B cell (primary cell): ENCODE data around the gene BMERB1. TPM values are rescaled to one million over a fixed set of nuclear protein-coding genes. Genes with fewer than 3 reads are reported as not detected.
"Not testable (repeated sequence)": the region's sequence is repeated elsewhere in the genome, so short reads cannot be mapped to it uniquely, and the experiment has no call there.

ENCODE experiments used
- ATAC-seq: fragments of 200-7000 bp; cut with Tn5 transposase; one replicate; pipeline ENCODE4 v1.10.0; 2021; ENCODE audit warnings: low read depth, mild to moderate bottlenecking, moderate number of reproducible peaks, moderate library complexity
- CTCF ChIA-PET: fragments of 350-600 bp; sonication (Branson Sonifier 250); formaldehyde crosslinking; loops from one replicate; lab custom pipeline; 2021; ENCODE audit warnings: antibody characterized with exemption, inconsistent platforms; lab: Charles Lee
- POLR2A ChIA-PET: fragments of 350-600 bp; sonication (Branson Sonifier 250); formaldehyde crosslinking; loops from one replicate; lab custom pipeline; 2021; ENCODE audit warnings: antibody characterized with exemption; lab: Charles Lee
- DNase-seq: peaks from one replicate; pipeline ENCODE4 v3.0.0; 2013
- H2AFZ ChIP-seq: 2 replicates; pipeline ENCODE4 v1.6.1; 2012; ENCODE audit warnings: mild to moderate bottlenecking, low read depth, low read length; ENCODE audit not compliant: insufficient read depth, poor library complexity, severe bottlenecking
- H3K27ac ChIP-seq, 2 donors: 1 replicate in 1 of 2; 2 replicates in 1 of 2; pipeline ENCODE4 v1.5.1; 2012 to 2013; ENCODE audit warnings: low read length in 2 of 2, mild to moderate bottlenecking in 2 of 2, moderate library complexity in 1 of 2
- H3K27me3 ChIP-seq, 4 experiments: fragments of 200-600 bp in 1 of 4; sonication (generic) in 1 of 4; replicated peaks in 1 of 4; 1 replicate in 2 of 4; 2 replicates in 2 of 4; pipeline versions ENCODE4 v1.6.1 to v1.7.0; 2013 to 2016; ENCODE audit warnings: low read length in 3 of 4, mild to moderate bottlenecking in 2 of 4, mixed read lengths in 1 of 4, moderate library complexity in 1 of 4; ENCODE audit not compliant: insufficient read depth in 4 of 4, control insufficient read depth in 3 of 4; ENCODE audit errors: control extremely low read depth in 1 of 4
- H3K36me3 ChIP-seq, 2 experiments: replicated peaks in 1 of 2; 1 replicate in 1 of 2; 2 replicates in 1 of 2; pipeline versions ENCODE4 v1.6.1 to v1.7.1; 2013; ENCODE audit warnings: low read length in 1 of 2; ENCODE audit not compliant: insufficient read depth in 2 of 2, control insufficient read depth in 1 of 2; ENCODE audit errors: control extremely low read depth in 1 of 2, extremely low read depth in 1 of 2
- H3K4me1 ChIP-seq, 2 donors: fragments of 200-600 bp in 1 of 2; sonication (generic) in 1 of 2; 1 replicate in 1 of 2; 2 replicates in 1 of 2; pipeline versions ENCODE4 v1.5.1 to v1.6.1; 2013 to 2017; ENCODE audit warnings: low read length in 2 of 2; ENCODE audit not compliant: control insufficient read depth in 2 of 2, insufficient read depth in 2 of 2
- H3K4me2 ChIP-seq: replicated peaks from 2 replicates; pipeline ENCODE3; 2012; ENCODE audit warnings: mild to moderate bottlenecking, low read depth, low read length; ENCODE audit not compliant: poor library complexity, severe bottlenecking
- H3K4me3 ChIP-seq, 5 experiments: fragments of 200-600 bp in 1 of 5; sonication (generic) in 1 of 5; 1 replicate in 3 of 5; 2 replicates in 2 of 5; pipeline versions ENCODE4 v1.5.1 to v1.7.0; 2011 to 2016; ENCODE audit warnings: low read length in 4 of 5, mild to moderate bottlenecking in 4 of 5, low read depth in 2 of 5, control low read depth in 1 of 5, moderate library complexity in 1 of 5; ENCODE audit not compliant: insufficient read depth in 1 of 5; ENCODE audit errors: control extremely low read depth in 1 of 5, extremely low read depth in 1 of 5
- H3K79me2 ChIP-seq: fragments of 200-600 bp; sonication (generic); one replicate; pipeline ENCODE4 v1.6.0; 2016; ENCODE audit warnings: low read length; ENCODE audit not compliant: control insufficient read depth, insufficient read depth
- H3K9ac ChIP-seq: fragments of 200-600 bp; sonication (generic); 2 replicates; pipeline ENCODE4 v1.6.1; 2017; ENCODE audit warnings: mild to moderate bottlenecking, low read length, moderate library complexity
- H3K9me3 ChIP-seq, 3 donors: one replicate each; pipeline versions ENCODE4 v1.6.1 to v1.7.1; 2013; ENCODE audit warnings: low read length in 2 of 3; ENCODE audit not compliant: control insufficient read depth in 2 of 3, insufficient read depth in 1 of 3; ENCODE audit errors: control extremely low read depth in 1 of 3
- H4K20me1 ChIP-seq: 2 replicates; pipeline ENCODE4 v1.6.0; 2012; ENCODE audit warnings: mild to moderate bottlenecking, low read length; ENCODE audit not compliant: insufficient read depth, control insufficient read depth, poor library complexity, severe bottlenecking
- H3K27ac Mint-ChIP-seq: one replicate; pipeline ENCODE4 v1.8.0; 2021; ENCODE audit warnings: mixed read lengths
- H3K27me3 Mint-ChIP-seq: one replicate; pipeline ENCODE4 v1.8.0; 2021; ENCODE audit warnings: mixed read lengths
- H3K4me1 Mint-ChIP-seq: one replicate; pipeline ENCODE4 v1.8.0; 2021; ENCODE audit warnings: mixed read lengths
- H3K4me3 Mint-ChIP-seq: one replicate; pipeline ENCODE4 v1.8.0; 2021; ENCODE audit warnings: mixed read lengths
- H3K9me3 Mint-ChIP-seq: one replicate; pipeline ENCODE4 v1.8.0; 2022; ENCODE audit warnings: mixed read lengths; ENCODE audit not compliant: insufficient read depth
- EZH2 ChIP-seq: IDR thresholded peaks from 2 replicates; pipeline ENCODE4 v1.6.1; 2012; ENCODE audit warnings: borderline replicate concordance, low read depth, mild to moderate bottlenecking, moderate library complexity, low read length; ENCODE audit not compliant: insufficient read depth, poor library complexity, severe bottlenecking
- WGBS: methylation state at CpG from one replicate; pipeline ENCODE4 v1.1.5; 2013; ENCODE audit warnings: missing lambda C conversion rate; ENCODE audit not compliant: insufficient coverage; 5-methylcytosine and 5-hydroxymethylcytosine counted together
- intact Hi-C: fragments of 100-400 bp; cut with micrococcal nuclease; formaldehyde crosslinking; loops from one replicate; pipeline ENCODE4 v1.10.0; 2022
- polyA plus RNA-seq: library from polyadenylated mRNA; depleted of rRNA; stranded (reverse); fragments of >200 nt; gene quantifications from 2 replicates; pipeline ENCODE4 v1.2.3, GENCODE V29; 2012
- total RNA-seq, 2 donors: library from RNA; stranded (reverse); fragments of 120-200 nt in 1 of 2; gene quantifications; 1 replicate in 1 of 2; 2 replicates in 1 of 2; pipeline versions ENCODE4 v1.2.3 to v1.2.4, GENCODE V29; 2013 to 2022
- TF ChIP-seq, protein P1 (sequence below): fragments of 200-600 bp; IDR thresholded peaks from one replicate; pipeline ENCODE4 v1.8.0; 2022; ENCODE audit warnings: antibody characterized with exemption, mild to moderate bottlenecking

The BMERB1 gene
- total and polyA plus RNA-seq, 2 donors (not counting 1 experiment from before 2014, with no cell fraction given) = 2.2 to 11.2 TPM

DNA sequence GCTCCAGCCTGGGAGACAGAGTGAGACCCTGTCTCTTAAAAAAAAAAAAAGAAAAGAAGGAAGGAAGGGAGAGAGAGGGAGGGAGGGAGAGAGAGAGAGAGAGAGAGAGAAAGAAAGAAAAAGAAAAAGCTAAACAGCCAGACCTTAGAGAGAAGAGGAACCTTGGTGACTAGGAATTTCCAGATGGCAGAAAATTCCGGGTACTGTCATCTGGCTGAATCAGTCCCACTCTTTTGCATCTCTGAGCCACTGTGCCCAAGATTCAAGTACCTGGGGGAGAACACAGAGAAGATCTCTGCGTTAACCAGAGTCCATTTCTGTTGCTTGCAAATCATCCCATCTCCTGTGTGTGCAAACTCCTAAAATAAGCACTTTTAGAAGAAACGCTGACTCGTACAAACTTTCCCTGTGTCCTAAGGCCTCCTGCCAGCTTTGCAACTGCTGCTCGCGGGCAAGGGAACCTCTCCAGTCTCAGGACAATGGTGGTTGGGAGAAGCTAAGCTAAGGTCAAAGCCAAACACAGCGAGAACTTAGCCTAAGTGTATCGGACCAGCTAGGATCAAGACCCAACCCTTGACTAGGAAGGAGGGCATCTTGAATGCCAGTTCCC lies 18.0 kb downstream of the BMERB1 start:
- Histone ChIP-seq H3K79me2 (no peaks in the 10 kb centered on the region), H3K9me3 (peaks cover 0 to under 1% (median 0%) of the 10 kb centered on the region in 3 donors), H3K36me3 (no peaks in the 10 kb centered on the region), H3K27me3 (peaks cover 0 to 2% (median 0%) of the 10 kb centered on the region in 4 experiments), H3K4me3 (no peak overlapping the region), H4K20me1 (no peaks in the 10 kb centered on the region), H2AFZ (no peak overlapping the region), H3K4me2 (no peak overlapping the region), H3K27ac (no peak overlapping the region), H3K4me1 (no peaks in the 10 kb centered on the region), H3K9ac (no peak overlapping the region)
- no peaks in the 10 kb centered on the region for H3K4me1 Mint-ChIP-seq
- peaks cover 3% of the 10 kb centered on the region for H3K27me3 Mint-ChIP-seq
- intact Hi-C loops = no loop called here
- ATAC-seq = no peak
- no peaks in the 10 kb centered on the region for H3K9me3 Mint-ChIP-seq
- H3K4me3 Mint-ChIP-seq = no peak overlapping the region
- no peak for DNase-seq
- POLR2A ChIA-PET = no interaction called here
- 90% methylated on average over 7 of the region's 8 CpGs for WGBS
- H3K27ac Mint-ChIP-seq = no peak overlapping the region
- CTCF ChIA-PET = interaction anchor here (0.6 to 1.3 kb wide), 2 partner anchors 135 to 1203 kb away, joined by 3 read pairs; no protein-coding TSS in a partner anchor
- TF ChIP-seq EZH2 = no peak
- TF ChIP-seq, protein P1, sequence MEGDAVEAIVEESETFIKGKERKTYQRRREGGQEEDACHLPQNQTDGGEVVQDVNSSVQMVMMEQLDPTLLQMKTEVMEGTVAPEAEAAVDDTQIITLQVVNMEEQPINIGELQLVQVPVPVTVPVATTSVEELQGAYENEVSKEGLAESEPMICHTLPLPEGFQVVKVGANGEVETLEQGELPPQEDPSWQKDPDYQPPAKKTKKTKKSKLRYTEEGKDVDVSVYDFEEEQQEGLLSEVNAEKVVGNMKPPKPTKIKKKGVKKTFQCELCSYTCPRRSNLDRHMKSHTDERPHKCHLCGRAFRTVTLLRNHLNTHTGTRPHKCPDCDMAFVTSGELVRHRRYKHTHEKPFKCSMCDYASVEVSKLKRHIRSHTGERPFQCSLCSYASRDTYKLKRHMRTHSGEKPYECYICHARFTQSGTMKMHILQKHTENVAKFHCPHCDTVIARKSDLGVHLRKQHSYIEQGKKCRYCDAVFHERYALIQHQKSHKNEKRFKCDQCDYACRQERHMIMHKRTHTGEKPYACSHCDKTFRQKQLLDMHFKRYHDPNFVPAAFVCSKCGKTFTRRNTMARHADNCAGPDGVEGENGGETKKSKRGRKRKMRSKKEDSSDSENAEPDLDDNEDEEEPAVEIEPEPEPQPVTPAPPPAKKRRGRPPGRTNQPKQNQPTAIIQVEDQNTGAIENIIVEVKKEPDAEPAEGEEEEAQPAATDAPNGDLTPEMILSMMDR = no peak

DNA sequence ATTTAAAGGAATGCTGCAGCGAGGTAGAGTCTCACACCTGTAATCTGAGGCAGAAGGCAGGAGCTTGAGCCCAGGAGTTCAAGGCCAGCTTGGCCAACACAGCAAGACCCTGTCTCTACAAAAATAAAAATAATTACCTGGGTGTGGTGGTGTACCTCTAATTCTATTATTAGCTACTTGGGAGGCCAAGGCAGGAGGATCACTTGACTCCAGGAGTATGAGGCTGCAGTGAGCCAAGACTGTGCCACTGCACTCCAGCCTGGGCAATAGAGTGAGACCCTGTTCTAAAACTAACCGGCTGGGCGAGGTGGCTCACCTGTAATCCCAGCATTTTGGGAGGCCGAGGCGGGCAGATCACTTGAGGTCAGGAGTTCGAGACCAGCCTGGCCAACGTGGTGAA lies 18.9 kb downstream of the BMERB1 start:
- H3K27me3 ChIP-seq, POLR2A ChIA-PET, DNase-seq, H3K27ac Mint-ChIP-seq, H3K4me3 ChIP-seq, H2AFZ ChIP-seq, H3K9ac ChIP-seq, H3K27me3 Mint-ChIP-seq, ATAC-seq, H3K9me3 ChIP-seq, H3K4me1 Mint-ChIP-seq, H3K9me3 Mint-ChIP-seq, H3K27ac ChIP-seq, H3K4me3 Mint-ChIP-seq, intact Hi-C loops, H3K79me2 ChIP-seq, H4K20me1 ChIP-seq, CTCF ChIA-PET, H3K36me3 ChIP-seq, H3K4me1 ChIP-seq, H3K4me2 ChIP-seq: not testable (repeated sequence)
- WGBS = 93% methylated on average over 4 of the region's 7 CpGs

DNA sequence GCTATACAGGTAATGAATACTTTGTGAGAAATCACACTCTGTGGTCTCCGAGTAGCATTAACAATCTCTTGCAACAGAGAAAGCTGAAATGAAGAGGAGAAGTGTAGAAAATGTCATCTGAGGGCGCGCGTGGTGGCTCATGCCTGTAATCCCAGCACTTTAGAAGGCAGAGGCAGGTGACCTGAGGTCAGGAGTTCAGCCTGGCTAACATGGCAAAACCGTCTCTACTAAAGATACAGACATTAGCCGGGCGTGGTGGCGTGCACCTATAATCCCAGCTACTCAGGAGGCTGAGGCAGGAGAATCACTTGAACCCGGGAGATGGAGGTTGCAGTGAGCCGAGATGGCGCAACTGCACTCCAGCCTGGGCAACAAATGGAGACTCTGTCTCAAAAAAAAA lies 20.5 kb downstream of the BMERB1 start:
- H3K79me2 ChIP-seq, H3K4me3 Mint-ChIP-seq, CTCF ChIA-PET, H3K27me3 Mint-ChIP-seq, H3K4me1 Mint-ChIP-seq, H3K9me3 ChIP-seq, H3K27ac ChIP-seq, H4K20me1 ChIP-seq, ATAC-seq, H3K4me2 ChIP-seq, DNase-seq, H3K27ac Mint-ChIP-seq, POLR2A ChIA-PET, H3K4me3 ChIP-seq, intact Hi-C loops, H3K9me3 Mint-ChIP-seq, H2AFZ ChIP-seq, H3K27me3 ChIP-seq, H3K36me3 ChIP-seq, H3K4me1 ChIP-seq, H3K9ac ChIP-seq: not testable (repeated sequence)
- 96% methylated on average over 8 of the region's 11 CpGs for WGBS
